Fibroblast of lung (primary cell): Measurements from ENCODE around the gene LMNTD2. TPM values are rescaled to one million over a fixed set of nuclear protein-coding genes. Genes with fewer than 3 reads are reported as not detected.

Experiments used
- DNase-seq, 2 donors: peaks; one replicate each; pipeline versions ENCODE4 v3.0.0 to v3.0.0-alpha.2; 2010; ENCODE audit warnings: low read depth in 2 of 2
- H2AFZ ChIP-seq: 2 replicates; pipeline ENCODE4 v1.5.1; 2012; ENCODE audit warnings: low read length, control low read depth, inconsistent platforms
- H3K27ac ChIP-seq: 2 replicates; pipeline ENCODE4 v1.5.1; 2011; ENCODE audit warnings: low read length, control low read depth; ENCODE audit not compliant: insufficient read depth
- H3K27me3 ChIP-seq: 2 replicates; pipeline ENCODE4 v1.5.1; 2011; ENCODE audit warnings: mild to moderate bottlenecking, low read length; ENCODE audit not compliant: control insufficient read depth, insufficient read depth
- H3K36me3 ChIP-seq: 2 replicates; pipeline ENCODE4 v1.5.1; 2011; ENCODE audit warnings: low read length; ENCODE audit not compliant: control insufficient read depth, insufficient read depth
- H3K4me1 ChIP-seq: 2 replicates; pipeline ENCODE4 v1.5.1; 2011; ENCODE audit warnings: low read length; ENCODE audit not compliant: control insufficient read depth, insufficient read depth; ENCODE audit errors: extremely low read depth
- H3K4me2 ChIP-seq: 2 replicates; pipeline ENCODE4 v1.5.1; 2011; ENCODE audit warnings: low read length, control low read depth; ENCODE audit not compliant: insufficient read depth; ENCODE audit errors: extremely low read depth
- H3K4me3 ChIP-seq, 4 experiments: fragments of 200-600 bp in 1 of 4; sonication (generic) in 1 of 4; replicated peaks in 1 of 4; 2 replicates each; pipeline ENCODE4 v1.5.1; 2011 to 2016; ENCODE audit warnings: low read length in 4 of 4, low read depth in 3 of 4, mild to moderate bottlenecking in 3 of 4, control low read depth in 2 of 4, inconsistent platforms in 1 of 4, mixed read lengths in 1 of 4; ENCODE audit not compliant: insufficient read depth in 1 of 4; ENCODE audit errors: control extremely low read depth in 1 of 4
- H3K79me2 ChIP-seq: 2 replicates; pipeline ENCODE4 v1.5.1; 2012; ENCODE audit warnings: mild to moderate bottlenecking, low read length, inconsistent platforms; ENCODE audit not compliant: control insufficient read depth, insufficient read depth
- H3K9ac ChIP-seq: 2 replicates; pipeline ENCODE4 v1.5.1; 2011; ENCODE audit warnings: mild to moderate bottlenecking, low read length, control low read depth; ENCODE audit not compliant: insufficient read depth
- H3K9me3 ChIP-seq: 2 replicates; pipeline ENCODE4 v1.5.1; 2012; ENCODE audit warnings: low read depth, low read length; ENCODE audit not compliant: control insufficient read depth, insufficient read depth
- H4K20me1 ChIP-seq: 2 replicates; pipeline ENCODE4 v1.5.1; 2011; ENCODE audit warnings: low read length; ENCODE audit not compliant: control insufficient read depth, insufficient read depth; ENCODE audit errors: extremely low read depth
- EZH2 ChIP-seq: IDR thresholded peaks from 2 replicates; pipeline ENCODE4 v1.5.1; 2012; ENCODE audit warnings: low read length, control low read depth, mild to moderate bottlenecking; ENCODE audit errors: missing control alignments
- polyA plus RNA-seq, 2 donors: library from polyadenylated mRNA; depleted of rRNA in 1 of 2; stranded (reverse) in 1 of 2; unstranded in 1 of 2; fragments of >200 nt; gene quantifications; 2 replicates each; pipeline ENCODE4 v1.2.1, GENCODE V29; 2011 to 2012; ENCODE audit warnings: missing spikeins in 1 of 2
- total RNA-seq: library from RNA; depleted of rRNA; stranded (reverse); fragments of >200 nt; gene quantifications from 2 replicates; pipeline ENCODE4 v1.2.1, GENCODE V29; 2014
- TF ChIP-seq, protein P1 (sequence below), 2 donors: IDR thresholded peaks in 1 of 2; conservative IDR thresholded peaks in 1 of 2; 1 replicate in 1 of 2; 2 replicates in 1 of 2; pipeline ENCODE4 v1.5.1; 2011 to 2012; ENCODE audit warnings: low read length in 2 of 2, control low read depth in 1 of 2, inconsistent platforms in 1 of 2, low read depth in 1 of 2, mild to moderate bottlenecking in 1 of 2

Gene LMNTD2
- total and polyA plus RNA-seq, 2 donors (not counting 1 experiment from before 2014, with no cell fraction given), result 0.08 to 0.17 TPM

DNA sequence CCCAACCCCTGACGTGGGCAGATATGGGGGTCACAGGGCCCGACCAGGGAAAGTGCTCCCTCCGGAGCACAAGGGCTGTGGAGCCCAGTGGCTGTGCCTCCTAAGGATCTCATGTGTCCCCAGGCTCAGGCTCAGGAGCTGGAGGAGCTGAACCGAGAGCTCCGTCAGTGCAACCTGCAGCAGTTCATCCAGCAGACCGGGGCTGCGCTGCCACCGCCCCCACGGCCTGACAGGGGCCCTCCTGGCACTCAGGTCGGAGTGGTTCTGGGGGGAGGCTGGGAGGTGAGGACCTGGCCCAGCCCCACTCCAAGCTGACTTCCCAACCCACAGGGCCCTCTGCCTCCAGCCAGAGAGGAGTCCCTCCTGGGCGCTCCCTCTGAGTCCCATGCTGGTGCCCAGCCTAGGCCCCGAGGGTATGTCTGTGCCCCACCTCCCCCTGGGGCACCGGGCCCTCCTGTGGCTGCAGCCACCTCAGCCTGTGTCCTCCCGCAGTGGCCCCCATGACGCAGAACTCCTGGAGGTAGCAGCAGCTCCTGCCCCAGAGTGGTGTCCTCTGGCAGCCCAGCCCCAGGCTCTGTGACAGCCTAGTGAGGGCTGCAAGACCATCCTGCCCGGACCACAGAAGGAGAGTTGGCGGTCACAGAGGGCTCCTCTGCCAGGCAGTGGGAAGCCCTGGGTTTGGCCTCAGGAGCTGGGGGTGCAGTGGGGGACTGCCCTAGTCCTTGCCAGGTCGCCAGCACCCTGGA is 2.7 kb upstream of the LMNTD2 start:
- H3K27me3 ChIP-seq, result no peaks in the 10 kb centered on the region
- TF ChIP-seq EZH2, result no peak
- TF ChIP-seq, protein P1, sequence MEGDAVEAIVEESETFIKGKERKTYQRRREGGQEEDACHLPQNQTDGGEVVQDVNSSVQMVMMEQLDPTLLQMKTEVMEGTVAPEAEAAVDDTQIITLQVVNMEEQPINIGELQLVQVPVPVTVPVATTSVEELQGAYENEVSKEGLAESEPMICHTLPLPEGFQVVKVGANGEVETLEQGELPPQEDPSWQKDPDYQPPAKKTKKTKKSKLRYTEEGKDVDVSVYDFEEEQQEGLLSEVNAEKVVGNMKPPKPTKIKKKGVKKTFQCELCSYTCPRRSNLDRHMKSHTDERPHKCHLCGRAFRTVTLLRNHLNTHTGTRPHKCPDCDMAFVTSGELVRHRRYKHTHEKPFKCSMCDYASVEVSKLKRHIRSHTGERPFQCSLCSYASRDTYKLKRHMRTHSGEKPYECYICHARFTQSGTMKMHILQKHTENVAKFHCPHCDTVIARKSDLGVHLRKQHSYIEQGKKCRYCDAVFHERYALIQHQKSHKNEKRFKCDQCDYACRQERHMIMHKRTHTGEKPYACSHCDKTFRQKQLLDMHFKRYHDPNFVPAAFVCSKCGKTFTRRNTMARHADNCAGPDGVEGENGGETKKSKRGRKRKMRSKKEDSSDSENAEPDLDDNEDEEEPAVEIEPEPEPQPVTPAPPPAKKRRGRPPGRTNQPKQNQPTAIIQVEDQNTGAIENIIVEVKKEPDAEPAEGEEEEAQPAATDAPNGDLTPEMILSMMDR (conservative IDR thresholded peaks at IDR 0.05 in 1 of 2, IDR thresholded peaks at IDR 0.05 in 1 of 2; ENCODE audit: low read depth in 1 of 2, low read length in 2 of 2), result no peak
- H4K20me1 ChIP-seq, result no peaks in the 10 kb centered on the region
- no peaks in the 10 kb centered on the region for H3K9me3 ChIP-seq
- H3K79me2 ChIP-seq, result peaks cover 4% of the 10 kb centered on the region
- no peak overlapping the region for H3K27ac ChIP-seq
- no peak for DNase-seq
- H3K4me3 ChIP-seq, result no peak overlapping the region
- no peak overlapping the region for H2AFZ ChIP-seq
- H3K4me2 ChIP-seq, result no peak overlapping the region
- H3K9ac ChIP-seq, result no peak overlapping the region
- no peaks in the 10 kb centered on the region for H3K36me3 ChIP-seq
- H3K4me1 ChIP-seq, result peaks cover 4% of the 10 kb centered on the region

DNA sequence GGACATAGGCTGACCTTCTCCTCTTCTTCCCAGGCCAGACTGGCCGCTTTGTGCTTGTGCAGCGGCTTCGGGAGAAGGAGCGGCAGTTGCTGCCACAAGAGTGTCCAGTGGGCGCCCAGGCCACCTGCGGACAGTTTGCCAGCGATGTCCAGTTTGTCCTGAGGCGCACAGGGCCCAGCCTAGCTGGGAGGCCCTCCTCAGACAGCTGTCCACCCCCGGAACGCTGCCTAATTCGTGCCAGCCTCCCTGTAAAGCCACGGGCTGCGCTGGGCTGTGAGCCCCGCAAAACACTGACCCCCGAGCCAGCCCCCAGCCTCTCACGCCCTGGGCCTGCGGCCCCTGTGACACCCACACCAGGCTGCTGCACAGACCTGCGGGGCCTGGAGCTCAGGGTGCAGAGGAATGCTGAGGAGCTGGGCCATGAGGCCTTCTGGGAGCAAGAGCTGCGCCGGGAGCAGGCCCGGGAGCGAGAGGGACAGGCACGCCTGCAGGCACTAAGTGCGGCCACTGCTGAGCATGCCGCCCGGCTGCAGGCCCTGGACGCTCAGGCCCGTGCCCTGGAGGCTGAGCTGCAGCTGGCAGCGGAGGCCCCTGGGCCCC is 1.6 kb upstream of the LMNTD2 start:
- Histone ChIP-seq H3K9ac (no peak overlapping the region), H3K27ac (no peak overlapping the region), H2AFZ (no peak overlapping the region), H3K9me3 (no peaks in the 10 kb centered on the region), H3K4me3 (no peak overlapping the region), H3K4me1 (peaks cover 4% of the 10 kb centered on the region), H3K27me3 (peaks cover 7% of the 10 kb centered on the region), H3K79me2 (peaks cover under 1% of the 10 kb centered on the region), H3K36me3 (no peaks in the 10 kb centered on the region), H4K20me1 (no peaks in the 10 kb centered on the region), H3K4me2 (no peak overlapping the region)
- TF ChIP-seq, protein P1 (conservative IDR thresholded peaks at IDR 0.05 in 1 of 2, IDR thresholded peaks at IDR 0.05 in 1 of 2; ENCODE audit: low read depth in 1 of 2, low read length in 2 of 2), result no peak
- no peak for TF ChIP-seq EZH2
- DNase-seq, result no peak

DNA sequence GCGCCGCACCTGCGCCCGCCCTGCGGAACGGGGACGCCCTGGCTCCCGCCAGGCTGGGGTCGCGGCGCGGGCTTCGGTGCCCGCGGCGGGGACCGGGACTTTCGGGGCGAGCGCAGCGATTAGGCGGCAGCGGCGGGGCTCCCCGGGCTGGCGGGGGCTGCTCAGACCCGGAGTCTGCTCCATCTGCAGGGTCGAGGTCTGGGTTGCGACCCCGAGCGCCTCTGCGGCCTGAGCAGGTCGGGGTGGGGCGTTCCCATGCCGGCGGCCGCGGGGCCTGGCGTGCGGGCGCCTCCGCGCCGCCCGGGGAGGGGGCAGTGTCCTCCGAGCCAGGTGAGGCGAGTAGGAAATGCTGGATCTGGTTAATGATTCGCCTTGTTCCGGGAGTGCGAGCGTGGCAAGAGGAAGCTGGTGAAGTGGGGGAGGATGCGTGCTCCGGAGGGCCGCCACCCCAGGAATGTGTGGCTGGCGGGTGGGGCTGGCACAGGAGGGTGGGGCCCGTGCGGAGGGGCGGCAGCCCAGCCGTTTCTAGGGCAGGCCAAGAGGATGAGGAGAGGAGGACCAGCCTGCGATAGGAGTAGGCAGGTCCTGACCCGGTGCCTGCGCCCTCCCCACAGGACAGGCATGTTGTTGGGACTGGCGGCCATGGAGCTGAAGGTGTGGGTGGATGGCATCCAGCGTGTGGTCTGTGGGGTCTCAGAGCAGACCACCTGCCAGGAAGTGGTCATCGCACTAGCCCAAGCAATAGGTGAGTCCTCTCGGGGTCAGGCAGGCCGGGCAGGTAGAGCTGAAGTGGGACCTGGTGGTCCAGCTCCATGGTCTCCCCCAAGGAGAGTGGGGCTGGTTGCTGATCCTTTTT is 838 bp upstream of the LMNTD2 start:
- peak overlapping the region in 3 of 4 experiments; percentile 23 to 60 (median 56) for H3K4me3 ChIP-seq
- H4K20me1 ChIP-seq, result no peaks in the 10 kb centered on the region
- TF ChIP-seq, protein P1 (conservative IDR thresholded peaks at IDR 0.05 in 1 of 2, IDR thresholded peaks at IDR 0.05 in 1 of 2; ENCODE audit: low read depth in 1 of 2, low read length in 2 of 2), result no peak
- no peak for TF ChIP-seq EZH2
- H3K9me3 ChIP-seq, result no peaks in the 10 kb centered on the region
- H2AFZ ChIP-seq, result peak overlapping the region; percentile 17
- peak overlapping the region; percentile 71 for H3K4me2 ChIP-seq
- no peak overlapping the region for H3K9ac ChIP-seq
- H3K27me3 ChIP-seq, result peaks cover 15% of the 10 kb centered on the region
- H3K36me3 ChIP-seq, result no peaks in the 10 kb centered on the region
- H3K4me1 ChIP-seq, result peaks cover 4% of the 10 kb centered on the region
- peak in 1 of 2 donors; percentile 23 for DNase-seq
- no peak overlapping the region for H3K27ac ChIP-seq
- no peaks in the 10 kb centered on the region for H3K79me2 ChIP-seq
